ENCODE data around the gene PDK4. TPM values are rescaled to one million over a fixed set of nuclear protein-coding genes. Genes with fewer than 3 reads are reported as not detected.
A peak's percentile ranks its signal among the peaks of the same experiment; 100 is the strongest.

PDK4 gene
- total RNA-seq, 1 experiment from 2014 or later = not detected

GRCh38 chr7:95550546-95550945 lies 45.8 kb downstream of the PDK4 start:
- no TSS peak for BruUV-seq (replicated peaks)
- TF ChIP-seq EZH2 (IDR thresholded peaks at IDR 0.05; ENCODE audit: borderline replicate concordance, low read depth, low read length, poor library complexity, severe bottlenecking) = no peak
- no peak for TF ChIP-seq CTCF (conservative IDR thresholded peaks at IDR 0.05; ENCODE audit: low read depth, low read length)

DNA sequence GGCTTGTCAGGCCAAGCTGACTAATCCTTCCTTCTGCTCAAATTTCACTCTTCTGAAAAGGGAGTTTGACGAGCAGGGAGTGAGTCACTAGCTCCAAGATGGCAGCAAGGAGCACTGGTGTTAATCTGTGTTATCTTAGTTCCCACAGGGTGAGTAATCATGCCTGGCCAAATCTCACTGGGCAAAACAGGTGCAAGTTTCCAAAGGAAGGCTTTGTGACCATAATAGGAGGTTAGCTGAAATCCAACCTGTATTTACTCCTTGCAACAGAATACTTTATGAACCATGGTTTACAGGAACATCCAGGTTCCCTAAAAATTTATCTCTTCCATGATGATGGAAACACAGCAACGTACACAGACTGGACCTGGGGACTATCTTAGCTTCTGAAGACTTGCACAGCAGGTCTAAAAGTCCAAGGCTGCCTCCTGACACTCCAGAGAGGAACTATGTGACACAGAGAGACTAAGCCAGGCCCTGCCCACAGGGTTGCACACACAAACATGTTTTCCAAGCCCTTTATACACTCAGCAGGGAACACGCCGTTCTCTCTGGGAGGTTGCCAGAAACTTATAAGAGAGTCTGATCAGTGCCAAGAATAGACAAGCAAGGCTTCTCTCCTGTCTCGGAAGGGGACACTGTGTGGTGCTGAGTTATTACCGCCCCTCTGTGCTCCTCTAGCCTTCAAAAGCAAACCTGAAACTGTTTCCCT lies 46.3 kb downstream of the PDK4 start:
- POLR2A ChIA-PET (ENCODE audit: low non-redundant PET) = no interaction called here
- Histone ChIP-seq H3K27me3 (replicated peaks; ENCODE audit: insufficient read depth, low read depth, low read length, poor library complexity) (no peaks in the 10 kb centered on the region), H3K27ac (ENCODE audit: low read depth, low read length, poor library complexity, severe bottlenecking) (peak overlapping the region; percentile 8), H3K9me3 (ENCODE audit: low read depth, low read length, poor library complexity, severe bottlenecking) (no peaks in the 10 kb centered on the region), H3K4me3 (ENCODE audit: low read depth, low read length, poor library complexity, severe bottlenecking) (no peak overlapping the region), H3K4me1 (ENCODE audit: insufficient read depth, low read length, poor library complexity, severe bottlenecking) (peaks cover 11% of the 10 kb centered on the region), H3K36me3 (ENCODE audit: insufficient read depth, low read length, poor library complexity, severe bottlenecking) (no peaks in the 10 kb centered on the region)
- TF ChIP-seq EZH2 (IDR thresholded peaks at IDR 0.05; ENCODE audit: borderline replicate concordance, low read depth, low read length, poor library complexity, severe bottlenecking) = no peak
- no peak for TF ChIP-seq CTCF (conservative IDR thresholded peaks at IDR 0.05; ENCODE audit: low read depth, low read length)
- BruUV-seq (replicated peaks) = no TSS peak
- intact Hi-C loops (cut with micrococcal nuclease; ENCODE audit: unreplicated experiment) = no loop called here
- CTCF ChIA-PET = interaction anchor here (1.7 kb wide), 1 partner anchor 38 kb away, joined by 8 read pairs; no protein-coding TSS in a partner anchor
- DNase-seq (ENCODE audit: low spot score) = peak; percentile 88

More at GRCh38 chr7:95550546-95550945, 45.8 kb downstream of the PDK4 start:
- H3K4me3 ChIP-seq (ENCODE audit: low read depth, low read length, poor library complexity, severe bottlenecking) = no peak overlapping the region
- H3K36me3 ChIP-seq (ENCODE audit: insufficient read depth, low read length, poor library complexity, severe bottlenecking) = no peaks in the 10 kb centered on the region
- peaks cover 11% of the 10 kb centered on the region for H3K4me1 ChIP-seq (ENCODE audit: insufficient read depth, low read length, poor library complexity, severe bottlenecking)
- H3K9me3 ChIP-seq (ENCODE audit: low read depth, low read length, poor library complexity, severe bottlenecking) = no peaks in the 10 kb centered on the region
- CTCF ChIA-PET = interaction anchor here (1.7 kb wide), 1 partner anchor 39 kb away, joined by 8 read pairs; no protein-coding TSS in a partner anchor
- POLR2A ChIA-PET (ENCODE audit: low non-redundant PET) = no interaction called here
- DNase-seq (ENCODE audit: low spot score) = no peak
- H3K27ac ChIP-seq (ENCODE audit: low read depth, low read length, poor library complexity, severe bottlenecking) = no peak overlapping the region
- H3K27me3 ChIP-seq (replicated peaks; ENCODE audit: insufficient read depth, low read depth, low read length, poor library complexity) = no peaks in the 10 kb centered on the region
- intact Hi-C loops (cut with micrococcal nuclease; ENCODE audit: unreplicated experiment) = no loop called here

GRCh38 chr7:95547361-95548348 lies 48.7 kb downstream of the PDK4 start:
- Histone ChIP-seq H3K27me3 (replicated peaks; ENCODE audit: insufficient read depth, low read depth, low read length, poor library complexity) (no peaks in the 10 kb centered on the region), H3K9me3 (ENCODE audit: low read depth, low read length, poor library complexity, severe bottlenecking) (no peaks in the 10 kb centered on the region), H3K4me1 (ENCODE audit: insufficient read depth, low read length, poor library complexity, severe bottlenecking) (peaks cover 11% of the 10 kb centered on the region), H3K4me3 (ENCODE audit: low read depth, low read length, poor library complexity, severe bottlenecking) (no peak overlapping the region), H3K27ac (ENCODE audit: low read depth, low read length, poor library complexity, severe bottlenecking) (no peak overlapping the region), H3K36me3 (ENCODE audit: insufficient read depth, low read length, poor library complexity, severe bottlenecking) (no peaks in the 10 kb centered on the region)
- no peak for DNase-seq (ENCODE audit: low spot score)
- ChIA-PET POLR2A (ENCODE audit: low non-redundant PET) (no interaction called here), CTCF (no interaction called here)
- TF ChIP-seq CTCF (conservative IDR thresholded peaks at IDR 0.05; ENCODE audit: low read depth, low read length) (no peak), EZH2 (IDR thresholded peaks at IDR 0.05; ENCODE audit: borderline replicate concordance, low read depth, low read length, poor library complexity, severe bottlenecking) (no peak)
- intact Hi-C loops (cut with micrococcal nuclease; ENCODE audit: unreplicated experiment) = no loop called here
- no TSS peak for BruUV-seq (replicated peaks)

All from A673 (cell line).